AG04450 (cell line): ENCODE measurements around the gene SLC12A8. TPM values are rescaled to one million over a fixed set of nuclear protein-coding genes. Genes with fewer than 3 reads are reported as not detected.

ENCODE experiments used
- CTCF ChIA-PET: fragments of 300-600, 350-600 bp; formaldehyde crosslinking; extraction: SDS; loops from one replicate; lab custom pipeline; 2022; ENCODE audit warnings: antibody characterized with exemption, inconsistent platforms; lab: Charles Lee
- POLR2A ChIA-PET: fragments of 350-600 bp; formaldehyde crosslinking; extraction: SDS; loops from one replicate; lab custom pipeline; 2021; ENCODE audit warnings: antibody characterized with exemption, inconsistent platforms; lab: Yijun Ruan, JAX
- DNase-seq: peaks from one replicate; pipeline ENCODE4 v3.0.0-alpha.2; 2011; ENCODE audit warnings: low read depth, low spot score
- H3K27ac ChIP-seq: one replicate; pipeline ENCODE4 v1.5.1; 2012; ENCODE audit warnings: low read depth, low read length, control low read depth
- H3K27me3 ChIP-seq: one replicate; pipeline ENCODE4 v1.6.0; 2012; ENCODE audit warnings: low read length; ENCODE audit not compliant: control insufficient read depth, insufficient read depth
- H3K4me3 ChIP-seq: 2 replicates; pipeline ENCODE4 v1.5.1; 2011; ENCODE audit warnings: mild to moderate bottlenecking, low read depth, low read length, control low read depth
- H3K9me3 ChIP-seq: 2 replicates; pipeline ENCODE4 v1.5.1; 2012; ENCODE audit warnings: low read length; ENCODE audit not compliant: control insufficient read depth, insufficient read depth
- polyA plus RNA-seq: library from polyadenylated mRNA; depleted of rRNA; stranded (reverse); fragments of >200 nt; gene quantifications from 2 replicates; pipeline ENCODE4 v1.2.3, GENCODE V29; 2011
- TF ChIP-seq, protein P1 (sequence below): IDR thresholded peaks from 2 replicates; pipeline ENCODE4 v1.5.1; 2011; ENCODE audit warnings: low read depth, low read length, control low read depth, inconsistent platforms

Gene SLC12A8
- polyA plus RNA-seq, 1 experiment: 15.3 TPM

DNA sequence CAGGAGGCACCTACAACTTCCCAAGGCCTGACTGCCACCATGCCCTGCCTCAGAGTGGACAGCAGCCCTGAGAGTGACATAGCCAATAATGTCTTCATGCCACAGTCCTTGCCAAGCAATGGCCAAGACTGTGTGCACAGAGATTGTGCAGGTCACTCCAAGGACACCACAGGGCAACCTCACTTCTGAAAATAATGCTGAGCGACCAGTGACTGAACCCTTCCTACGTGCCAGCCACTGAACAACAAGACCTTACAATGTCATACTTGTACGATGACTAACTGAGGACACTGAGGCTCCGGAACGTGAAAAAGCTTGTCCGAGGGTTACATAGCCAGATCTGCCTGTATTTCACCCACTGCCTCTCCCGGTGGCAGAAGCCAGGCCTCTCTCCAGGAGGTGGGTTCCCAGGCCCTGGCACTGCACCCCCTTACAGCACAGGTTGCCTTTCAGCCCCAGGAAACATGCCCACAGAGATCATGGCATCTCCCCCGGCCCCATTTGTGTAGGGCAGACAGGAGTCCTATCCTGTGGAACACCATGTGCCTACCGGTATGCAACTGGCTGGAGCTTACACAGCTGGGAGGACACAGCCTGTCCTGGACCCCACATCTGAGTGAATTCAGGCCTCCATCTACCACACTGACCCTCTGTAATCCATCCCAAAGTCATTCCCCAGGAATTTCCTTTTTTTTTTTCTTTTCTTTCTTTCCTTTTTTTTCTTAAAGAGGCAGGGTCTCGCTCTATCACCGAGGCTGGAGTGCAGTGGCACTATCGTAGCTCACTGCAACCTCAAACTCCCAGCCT is 72.3 kb downstream of the SLC12A8 start:
- Histone ChIP-seq H3K4me3 (no peak overlapping the region), H3K27me3 (no peaks in the 10 kb centered on the region), H3K27ac (peak overlapping the region; percentile 65), H3K9me3 (peaks cover 3% of the 10 kb centered on the region; the same call in 1 of the 2 replicates)
- DNase-seq: no peak
- TF ChIP-seq, protein P1, sequence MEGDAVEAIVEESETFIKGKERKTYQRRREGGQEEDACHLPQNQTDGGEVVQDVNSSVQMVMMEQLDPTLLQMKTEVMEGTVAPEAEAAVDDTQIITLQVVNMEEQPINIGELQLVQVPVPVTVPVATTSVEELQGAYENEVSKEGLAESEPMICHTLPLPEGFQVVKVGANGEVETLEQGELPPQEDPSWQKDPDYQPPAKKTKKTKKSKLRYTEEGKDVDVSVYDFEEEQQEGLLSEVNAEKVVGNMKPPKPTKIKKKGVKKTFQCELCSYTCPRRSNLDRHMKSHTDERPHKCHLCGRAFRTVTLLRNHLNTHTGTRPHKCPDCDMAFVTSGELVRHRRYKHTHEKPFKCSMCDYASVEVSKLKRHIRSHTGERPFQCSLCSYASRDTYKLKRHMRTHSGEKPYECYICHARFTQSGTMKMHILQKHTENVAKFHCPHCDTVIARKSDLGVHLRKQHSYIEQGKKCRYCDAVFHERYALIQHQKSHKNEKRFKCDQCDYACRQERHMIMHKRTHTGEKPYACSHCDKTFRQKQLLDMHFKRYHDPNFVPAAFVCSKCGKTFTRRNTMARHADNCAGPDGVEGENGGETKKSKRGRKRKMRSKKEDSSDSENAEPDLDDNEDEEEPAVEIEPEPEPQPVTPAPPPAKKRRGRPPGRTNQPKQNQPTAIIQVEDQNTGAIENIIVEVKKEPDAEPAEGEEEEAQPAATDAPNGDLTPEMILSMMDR: no peak
- ChIA-PET CTCF (interaction anchor here (1.2 kb wide), 1 partner anchor 28 kb away, joined by 3 read pairs; no protein-coding TSS in a partner anchor), POLR2A (interaction anchor here (1.2 to 1.6 kb wide), 2 partner anchors 11 to 30 kb away, joined by 3 to 7 read pairs; no protein-coding TSS in a partner anchor)

DNA sequence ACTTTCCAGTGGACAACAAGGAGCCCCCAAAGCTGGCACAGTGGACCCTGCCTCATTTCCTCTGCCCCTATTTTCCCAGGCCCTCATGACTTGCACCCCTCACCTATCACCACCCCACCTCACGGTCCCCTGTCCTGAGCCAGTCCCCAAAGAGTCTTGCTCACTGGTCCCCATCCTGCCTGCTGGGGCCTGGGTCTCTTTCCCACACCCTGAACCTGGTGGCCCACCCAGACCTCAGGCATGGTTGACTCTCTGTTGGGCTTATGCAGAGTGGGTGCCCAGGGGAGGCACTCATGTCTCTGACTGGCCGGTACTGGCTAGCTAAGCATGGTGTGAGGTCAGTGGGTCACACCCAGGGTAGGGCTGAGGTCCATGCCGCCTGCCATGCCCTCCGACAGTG is 73.2 kb downstream of the SLC12A8 start:
- H3K27ac ChIP-seq: no peak overlapping the region
- no peak overlapping the region for H3K4me3 ChIP-seq
- DNase-seq: no peak
- no peaks in the 10 kb centered on the region for H3K27me3 ChIP-seq
- TF ChIP-seq, protein P1: no peak
- peaks cover 3% of the 10 kb centered on the region; the same call in 1 of the 2 replicates for H3K9me3 ChIP-seq
- ChIA-PET CTCF (no interaction called here), POLR2A (no interaction called here)

DNA sequence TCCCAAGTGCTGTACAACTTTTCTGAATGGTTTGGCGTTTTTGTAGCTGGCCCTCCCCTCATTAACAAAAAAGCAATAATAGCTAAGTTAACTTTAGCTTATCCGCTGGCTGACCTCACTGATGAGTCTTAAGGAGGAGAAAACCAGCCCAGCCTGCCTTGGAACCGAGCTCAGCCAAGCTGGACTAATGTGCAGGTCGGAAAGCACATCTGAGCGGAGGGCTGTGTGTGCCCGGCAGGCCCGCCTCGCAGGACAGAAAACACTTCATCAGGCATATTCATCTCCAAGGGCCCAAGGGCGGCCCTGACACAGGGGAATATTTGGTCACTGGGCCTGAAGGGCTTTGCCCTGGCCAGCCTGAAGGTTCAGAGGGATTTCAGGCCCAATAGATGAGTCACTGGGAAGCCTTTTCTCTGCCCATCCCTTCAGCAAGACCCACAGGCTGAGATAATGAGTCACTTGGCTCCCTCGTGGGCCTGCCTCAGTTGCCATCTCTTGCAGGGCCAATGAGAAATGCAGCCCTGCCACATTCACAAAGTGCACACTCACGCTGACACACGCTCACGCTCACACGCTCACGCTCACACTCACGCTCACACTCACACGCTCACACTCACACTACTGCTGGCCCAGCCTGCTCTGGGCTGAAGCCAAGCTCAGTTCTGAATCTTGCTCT is 75.1 kb downstream of the SLC12A8 start:
- Histone ChIP-seq H3K27me3 (no peaks in the 10 kb centered on the region), H3K4me3 (no peak overlapping the region), H3K9me3 (peaks cover 3% of the 10 kb centered on the region; the same call in 1 of the 2 replicates), H3K27ac (peak overlapping the region; percentile 47)
- ChIA-PET CTCF (no interaction called here), POLR2A (interaction anchor here (0.6 kb wide), 1 partner anchor 22 kb away, joined by 4 read pairs; no protein-coding TSS in a partner anchor)
- no peak for DNase-seq
- TF ChIP-seq, protein P1: no peak

DNA sequence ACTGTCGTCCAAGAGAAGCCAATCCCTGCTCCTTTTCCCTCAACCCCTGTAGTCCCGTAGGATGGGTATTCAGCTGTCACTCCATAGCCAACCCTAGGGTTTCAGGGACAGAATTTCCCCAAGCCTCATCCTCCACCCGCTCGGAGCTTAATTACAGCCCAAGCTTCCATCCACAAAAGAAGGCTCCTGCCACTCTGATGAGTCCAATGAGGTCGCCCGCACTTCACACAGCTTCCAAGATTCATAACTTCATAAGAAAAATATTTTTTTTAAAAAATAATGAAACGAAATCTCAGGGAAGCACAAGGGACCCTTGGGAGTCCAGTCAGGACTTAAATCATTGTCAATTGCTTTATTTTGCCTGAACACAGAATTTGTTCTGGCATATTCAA is 75.6 kb downstream of the SLC12A8 start:
- peaks cover 3% of the 10 kb centered on the region; the same call in 1 of the 2 replicates for H3K9me3 ChIP-seq
- TF ChIP-seq, protein P1: no peak
- POLR2A ChIA-PET: interaction anchor here (0.6 kb wide), 1 partner anchor 22 kb away, joined by 4 read pairs; no protein-coding TSS in a partner anchor
- no peak overlapping the region for H3K4me3 ChIP-seq
- H3K27ac ChIP-seq: no peak overlapping the region
- CTCF ChIA-PET: no interaction called here
- no peaks in the 10 kb centered on the region for H3K27me3 ChIP-seq
- no peak for DNase-seq

DNA sequence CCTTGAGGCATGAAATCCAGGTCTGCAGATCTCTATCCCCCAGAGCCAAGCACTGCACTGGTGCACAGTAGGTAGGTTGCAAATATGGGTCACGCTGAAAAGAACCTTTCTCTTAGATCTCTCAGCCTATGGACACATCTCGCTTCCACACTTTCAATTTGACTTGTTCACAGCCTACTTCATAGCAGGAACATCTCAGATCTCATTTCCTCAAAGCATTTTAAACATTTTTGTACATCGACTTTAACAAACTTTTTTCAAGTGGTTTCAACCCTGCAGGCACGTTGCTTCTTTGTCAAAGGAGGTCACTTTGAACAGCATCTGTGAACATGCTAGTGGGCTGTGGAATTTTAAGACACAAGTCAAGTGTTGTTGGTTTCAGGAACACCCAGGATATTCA is 76.0 kb downstream of the SLC12A8 start:
- TF ChIP-seq, protein P1: no peak
- no peak overlapping the region for H3K4me3 ChIP-seq
- no peaks in the 10 kb centered on the region for H3K27me3 ChIP-seq
- DNase-seq: no peak
- no peak overlapping the region for H3K27ac ChIP-seq
- ChIA-PET POLR2A (no interaction called here), CTCF (no interaction called here)
- peaks cover 3% of the 10 kb centered on the region; the same call in 1 of the 2 replicates for H3K9me3 ChIP-seq
